Measurements from ENCODE around the gene TSPAN32.
"Not testable (repeated sequence)": the region's sequence is repeated elsewhere in the genome, so short reads cannot be mapped to it uniquely, and the experiment has no call there.

The TSPAN32 gene

GRCh38 chr11:2316169-2316962 is 14.6 kb downstream of the TSPAN32 start:
- no peak for DNase-seq (ENCODE audit: low spot score)

DNA sequence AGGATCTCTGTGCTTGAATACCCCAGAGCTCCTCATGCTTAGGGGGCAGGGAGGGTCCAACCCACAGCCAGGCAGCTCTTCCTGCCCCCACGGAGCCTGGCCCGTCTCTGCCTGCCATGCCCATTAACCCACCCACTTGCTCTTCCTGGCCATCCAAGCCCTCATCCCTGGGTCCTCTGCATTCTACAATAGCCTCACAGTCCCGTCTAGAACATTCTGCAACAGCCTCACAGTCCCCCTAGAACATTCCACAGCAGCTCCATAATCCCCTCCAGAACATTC is 15.1 kb downstream of the TSPAN32 start:
- DNase-seq (ENCODE audit: low spot score) = no peak

GRCh38 chr11:2317354-2318050 is 15.7 kb downstream of the TSPAN32 start:
- no peak for DNase-seq (ENCODE audit: low spot score)

DNA sequence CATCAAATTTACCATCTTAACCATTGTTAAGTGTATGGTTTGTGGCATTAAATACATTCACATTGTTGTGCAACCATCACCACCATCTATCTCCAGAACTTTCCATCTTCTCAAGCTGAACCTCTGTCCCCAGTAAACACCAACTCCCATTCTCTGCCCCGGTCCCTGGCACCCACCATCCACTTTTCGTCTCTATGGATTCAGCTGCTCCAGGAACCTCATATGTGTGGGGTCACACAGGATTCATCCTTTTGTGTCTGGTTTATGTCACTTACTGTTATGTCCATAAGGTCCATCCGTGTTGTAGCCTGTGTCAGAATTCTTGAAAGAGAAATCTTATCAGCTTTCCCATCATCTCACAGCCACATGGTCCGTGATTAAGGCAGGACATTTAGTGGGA is 16.3 kb downstream of the TSPAN32 start:
- DNase-seq (ENCODE audit: low spot score) = no peak

GRCh38 chr11:2318707-2319106 is 16.9 kb downstream of the TSPAN32 start:
- DNase-seq (ENCODE audit: low spot score) = no peak

GRCh38 chr11:2319791-2320472 is 18.1 kb downstream of the TSPAN32 start:
- DNase-seq (ENCODE audit: low spot score) = no peak

DNA sequence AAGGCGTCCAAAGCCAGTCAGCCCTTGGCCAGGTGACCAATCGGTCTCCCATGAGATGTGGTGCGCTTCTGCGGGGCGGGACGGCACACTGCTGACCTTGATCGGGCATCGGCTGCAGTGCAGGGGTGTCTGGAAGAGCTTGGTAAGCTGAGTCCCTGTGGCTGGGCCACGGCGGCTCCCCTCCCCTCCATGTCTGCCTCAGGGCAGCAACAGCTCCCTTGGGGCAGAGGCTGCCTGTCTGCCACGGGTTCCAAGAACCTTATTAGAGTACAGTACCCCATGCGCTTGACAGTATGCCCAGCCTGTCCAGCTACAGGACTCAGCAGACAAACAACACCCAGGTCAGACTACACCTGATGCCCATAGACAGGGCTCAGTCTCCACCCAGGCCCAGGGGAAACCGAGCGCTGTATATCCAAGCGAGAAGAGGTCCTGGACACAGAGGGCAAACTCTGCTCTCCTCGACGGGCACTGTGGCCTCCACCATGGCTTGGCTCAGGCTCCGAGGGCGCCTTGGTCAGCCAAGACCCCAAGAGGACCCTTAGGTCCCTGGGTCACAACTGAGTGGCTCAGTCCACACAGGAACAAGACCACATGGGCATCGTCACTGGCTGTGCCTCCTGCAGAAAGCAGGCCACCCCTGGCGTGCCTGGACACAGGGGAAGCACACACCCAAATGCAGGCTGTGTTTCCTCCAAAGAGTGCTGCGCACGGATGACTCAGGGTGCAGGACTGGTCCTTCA is 18.9 kb downstream of the TSPAN32 start:
- no peak for DNase-seq (ENCODE audit: low spot score)

- DNase-seq (ENCODE audit: low spot score) = no peak
These were observed 19.5 kb downstream of the TSPAN32 start for GRCh38 chr11:2321311-2321683.

GRCh38 chr11:2325123-2325522 is 23.3 kb downstream of the TSPAN32 start:
- DNase-seq (ENCODE audit: low spot score) = no peak

- no peak for DNase-seq (ENCODE audit: low spot score)
These were observed 23.9 kb downstream of the TSPAN32 start for GRCh38 chr11:2325719-2326118.

GRCh38 chr11:2327032-2327431 is 25.2 kb downstream of the TSPAN32 start:
- no peak for DNase-seq (ENCODE audit: low spot score)

DNA sequence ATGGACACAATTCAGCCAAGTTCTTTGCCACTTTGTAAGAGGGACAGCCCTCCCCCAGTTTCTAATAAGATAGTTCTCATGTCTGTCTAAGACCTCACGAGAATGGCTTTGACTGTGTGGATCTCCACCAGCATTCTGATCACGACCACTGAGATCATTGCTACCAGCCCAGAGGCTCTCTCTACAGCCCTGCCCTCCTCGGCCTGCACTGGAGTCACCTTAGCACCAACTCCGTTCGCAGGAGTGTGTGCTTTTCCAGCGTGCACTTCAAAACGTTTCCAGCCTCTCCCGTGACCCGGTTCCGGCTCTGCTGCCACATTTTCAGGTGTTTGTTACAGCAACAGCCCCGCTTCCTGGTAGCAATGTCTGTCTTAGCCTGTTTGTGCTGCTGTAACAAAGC is 26.2 kb downstream of the TSPAN32 start:
- no peak for DNase-seq (ENCODE audit: low spot score)

DNA sequence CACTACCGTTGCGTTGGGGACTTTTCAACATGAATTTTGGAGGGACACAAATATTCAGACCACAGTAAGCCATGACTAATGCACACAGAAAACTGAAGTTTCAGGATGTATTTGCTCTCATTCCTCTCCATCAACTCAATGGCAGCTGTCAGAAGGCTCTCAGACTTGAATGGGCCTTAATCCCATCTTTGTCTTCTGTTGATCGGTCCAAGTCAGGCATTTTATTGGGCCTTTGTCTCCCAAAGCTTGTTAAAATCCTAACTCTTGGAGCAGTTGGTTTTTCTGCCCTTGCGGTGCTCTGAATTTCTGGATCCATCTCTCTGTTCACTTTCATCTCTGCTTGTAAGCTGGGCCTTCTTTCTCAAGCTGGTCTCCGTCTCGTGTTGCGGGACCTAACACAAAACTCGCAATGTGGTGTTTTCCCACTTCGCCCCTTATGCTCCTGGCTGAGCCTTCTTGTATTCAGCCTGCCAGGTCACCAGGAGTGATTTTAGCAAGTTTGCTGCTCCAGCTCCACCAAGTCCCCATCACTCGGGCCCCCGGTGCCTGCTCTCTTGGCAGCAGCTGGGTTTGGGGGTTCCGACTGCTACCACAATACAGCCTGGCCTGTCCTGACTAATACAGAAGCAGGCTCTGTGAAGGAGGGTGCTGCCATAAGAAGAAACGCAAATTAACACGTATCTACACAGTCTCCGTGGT is 27.0 kb downstream of the TSPAN32 start:
- DNase-seq (ENCODE audit: low spot score) = no peak

GRCh38 chr11:2329551-2329950 is 27.7 kb downstream of the TSPAN32 start:
- DNase-seq (ENCODE audit: low spot score) = no peak

DNA sequence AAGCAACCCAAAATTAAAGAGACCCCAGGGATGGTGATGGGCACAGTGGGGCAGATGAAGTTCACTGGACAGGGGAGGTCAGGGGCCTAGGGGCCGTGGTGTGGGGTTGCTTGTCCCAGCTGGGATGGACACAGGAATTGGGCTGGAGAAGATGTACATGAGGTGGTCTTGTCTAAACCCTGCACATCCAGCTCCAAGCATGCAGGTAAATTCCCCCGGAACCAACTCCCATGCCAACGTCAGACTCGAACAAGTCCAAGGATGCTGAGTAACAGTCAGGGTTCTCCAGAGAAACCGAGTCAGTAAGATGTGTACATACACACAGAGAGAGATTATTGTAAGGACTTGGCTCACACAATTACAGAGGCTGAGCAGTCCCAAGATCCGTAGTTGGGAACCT is 28.9 kb downstream of the TSPAN32 start:
- no peak for DNase-seq (ENCODE audit: low spot score)

GRCh38 chr11:2331404-2331803 is 29.6 kb downstream of the TSPAN32 start:
- no peak for DNase-seq (ENCODE audit: low spot score)

DNA sequence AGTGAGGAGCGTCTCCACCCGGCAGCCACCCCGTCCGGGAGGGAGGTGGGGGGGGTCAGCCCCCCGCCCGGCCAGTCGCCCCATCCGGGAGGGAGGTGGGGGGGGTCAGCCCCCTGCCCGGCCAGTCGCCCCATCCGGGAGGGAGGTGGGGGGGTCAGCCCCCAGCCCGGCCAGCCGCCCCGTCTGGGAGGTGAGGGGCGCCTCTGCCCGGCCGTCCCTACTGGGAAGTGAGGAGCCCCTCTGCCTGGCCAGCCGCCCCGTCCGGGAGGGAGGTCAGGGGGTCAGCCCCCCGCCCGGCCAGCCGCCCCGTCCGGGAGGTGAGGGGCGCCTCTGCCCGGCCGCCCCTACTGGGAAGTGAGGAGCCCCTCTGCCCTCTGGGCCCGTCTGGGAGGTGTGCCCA is 30.8 kb downstream of the TSPAN32 start:
- DNase-seq (ENCODE audit: low spot score) = not testable (repeated sequence)

GRCh38 chr11:2333486-2334205 is 31.8 kb downstream of the TSPAN32 start:
- not testable (repeated sequence) for DNase-seq (ENCODE audit: low spot score)

GRCh38 chr11:2335286-2335685 is 33.5 kb downstream of the TSPAN32 start:
- not testable (repeated sequence) for DNase-seq (ENCODE audit: low spot score)

GRCh38 chr11:2338760-2339159 is 36.9 kb downstream of the TSPAN32 start:
- DNase-seq (ENCODE audit: low spot score) = not testable (repeated sequence)

- DNase-seq (ENCODE audit: low spot score) = no peak
These were observed 40.7 kb downstream of the TSPAN32 start for GRCh38 chr11:2342557-2342956.
